ENCODE results near the gene SLC6A13.

GRCh38 chr12:254912-255311 lies 7.7 kb downstream of the SLC6A13 start:
- TF ChIP-seq CTCF (conservative IDR thresholded peaks at IDR 0.05; ENCODE audit: low read depth, low read length) (no peak), EZH2 (IDR thresholded peaks at IDR 0.05; ENCODE audit: borderline replicate concordance, low read depth, low read length, poor library complexity, severe bottlenecking) (no peak)
